GM12801 (cell line): ENCODE data around the gene UBAC2.

Experiments
- CTCF ChIP-seq: IDR thresholded peaks from one replicate; pipeline ENCODE4 v1.5.1; 2011; ENCODE audit warnings: control low read depth; ENCODE audit not compliant: insufficient read length; ENCODE audit errors: extremely low read depth

UBAC2 gene

GRCh38 chr13:99288089-99288488 is 87.4 kb downstream of the UBAC2 start:
- no peak for TF ChIP-seq CTCF

- TF ChIP-seq CTCF: no peak
Observed at GRCh38 chr13:99289271-99289670, 88.6 kb downstream of the UBAC2 start.

- no peak for TF ChIP-seq CTCF
Observed at GRCh38 chr13:99289674-99290337, 89.2 kb downstream of the UBAC2 start.

- TF ChIP-seq CTCF: no peak
Observed at GRCh38 chr13:99290894-99291293, 90.2 kb downstream of the UBAC2 start.

- TF ChIP-seq CTCF: no peak
Observed at GRCh38 chr13:99293178-99293577, 92.5 kb downstream of the UBAC2 start.

GRCh38 chr13:99294198-99294597 is 93.5 kb downstream of the UBAC2 start:
- no peak for TF ChIP-seq CTCF

GRCh38 chr13:99294958-99295357 is 94.3 kb downstream of the UBAC2 start:
- no peak for TF ChIP-seq CTCF
